Endometrium (tissue), 2 donors: Measurements from ENCODE around the gene HOXC11.

Source experiments
- FAIRE-seq: peaks from 2 replicates; lab custom pipeline; 2012; peaks lifted over from hg19 to GRCh38; lab: Jason Lieb, UNC
- donor health status: control.
- donor health status: control.

Gene HOXC11

GRCh38 chr12:54009171-54010052 lies 36.5 kb downstream of the HOXC11 start:
- FAIRE-seq, result no peak

- no peak for FAIRE-seq
Observed at GRCh38 chr12:54010053-54010971, 37.4 kb downstream of the HOXC11 start.

- no peak for FAIRE-seq
Observed at GRCh38 chr12:54010972-54011664, 38.2 kb downstream of the HOXC11 start.

GRCh38 chr12:54011665-54012532 lies 39.0 kb downstream of the HOXC11 start:
- no peak for FAIRE-seq

- FAIRE-seq, result no peak
Observed at GRCh38 chr12:54012631-54013409, 39.9 kb downstream of the HOXC11 start.

- FAIRE-seq, result no peak
Observed at GRCh38 chr12:54014377-54015017, 41.6 kb downstream of the HOXC11 start.

- no peak for FAIRE-seq
Observed at GRCh38 chr12:54015018-54015931, 42.3 kb downstream of the HOXC11 start.

- no peak for FAIRE-seq
Observed at GRCh38 chr12:54016051-54016450, 43.1 kb downstream of the HOXC11 start.

- FAIRE-seq, result peak; percentile 4
Observed at GRCh38 chr12:54016478-54016964, 43.6 kb downstream of the HOXC11 start.

- no peak for FAIRE-seq
Observed at GRCh38 chr12:54017027-54017788, 44.3 kb downstream of the HOXC11 start.

GRCh38 chr12:54017878-54018467 lies 45.0 kb downstream of the HOXC11 start:
- FAIRE-seq, result no peak

GRCh38 chr12:54018468-54018984 lies 45.6 kb downstream of the HOXC11 start:
- FAIRE-seq, result no peak

- FAIRE-seq, result no peak
Observed at GRCh38 chr12:54019091-54019811, 46.3 kb downstream of the HOXC11 start.

GRCh38 chr12:54019924-54020590 lies 47.1 kb downstream of the HOXC11 start:
- no peak for FAIRE-seq

GRCh38 chr12:54020591-54021405 lies 47.9 kb downstream of the HOXC11 start:
- FAIRE-seq, result no peak
